Measurements from ENCODE around the gene GPR179.
"Not testable (repeated sequence)": the region's sequence is repeated elsewhere in the genome, so short reads cannot be mapped to it uniquely, and the experiment has no call there.

Gene GPR179

GRCh38 chr17:38322156-38322779 lies 21.5 kb downstream of the GPR179 start:
- peak; percentile 49 for DNase-seq

- DNase-seq: no peak
Measured at GRCh38 chr17:38320482-38320881, 23.3 kb downstream of the GPR179 start.

- no peak for DNase-seq
Measured at GRCh38 chr17:38317081-38317480, 26.7 kb downstream of the GPR179 start.

- no peak for DNase-seq
Measured at GRCh38 chr17:38315497-38315896, 28.3 kb downstream of the GPR179 start.

GRCh38 chr17:38296834-38297517 lies 46.8 kb downstream of the GPR179 start, which contains the start of gene MRPL45:
Gene MRPL45, plus strand, starts transcription at chr17:38297168. Its CDS starts 16 bp downstream, at chr17:38297184.
- peak; percentile 96 for DNase-seq

GRCh38 chr17:38295602-38296365 lies 48.0 kb downstream of the GPR179 start:
- DNase-seq: not testable (repeated sequence)

GRCh38 chr17:38289760-38290159 lies 54.0 kb downstream of the GPR179 start:
- not testable (repeated sequence) for DNase-seq

GRCh38 chr17:38288217-38288827 lies 55.4 kb downstream of the GPR179 start:
- not testable (repeated sequence) for DNase-seq

- not testable (repeated sequence) for DNase-seq
Measured at GRCh38 chr17:38286501-38287091, 57.2 kb downstream of the GPR179 start.

GRCh38 chr17:38285994-38286393 lies 57.8 kb downstream of the GPR179 start:
- not testable (repeated sequence) for DNase-seq

Data from activated effector memory CD4-positive, alpha-beta T cell treated with Interleukin-2 at 50 U/mL for 16 hours (primary cell).